Bladder microvascular endothelial cell (primary cell): Measurements from ENCODE around the gene MAN1C1. TPM values are rescaled to one million over a fixed set of nuclear protein-coding genes. Genes with fewer than 3 reads are reported as not detected.

Experiments used
- total RNA-seq: library from RNA; depleted of rRNA; stranded (reverse); fragments of >200 nt; gene quantifications from 2 replicates; pipeline ENCODE4 v1.2.3, GENCODE V29; 2014

MAN1C1 gene
- 0.25 and 0.49 TPM in 2 replicates for total RNA-seq

GRCh38 chr1:25616095-25616986 is at the start of gene MAN1C1:
TSS of gene MAN1C1 (plus strand) at chr1:25616791. CDS start at chr1:25617798, 1,007 bp downstream.

GRCh38 chr1:25799935-25800702 is 183.5 kb downstream of the MAN1C1 start, which contains the start of gene SELENON:
TSS of gene SELENON (plus strand) at chr1:25800193. CDS start at chr1:25800231, 38 bp downstream.

DNA sequence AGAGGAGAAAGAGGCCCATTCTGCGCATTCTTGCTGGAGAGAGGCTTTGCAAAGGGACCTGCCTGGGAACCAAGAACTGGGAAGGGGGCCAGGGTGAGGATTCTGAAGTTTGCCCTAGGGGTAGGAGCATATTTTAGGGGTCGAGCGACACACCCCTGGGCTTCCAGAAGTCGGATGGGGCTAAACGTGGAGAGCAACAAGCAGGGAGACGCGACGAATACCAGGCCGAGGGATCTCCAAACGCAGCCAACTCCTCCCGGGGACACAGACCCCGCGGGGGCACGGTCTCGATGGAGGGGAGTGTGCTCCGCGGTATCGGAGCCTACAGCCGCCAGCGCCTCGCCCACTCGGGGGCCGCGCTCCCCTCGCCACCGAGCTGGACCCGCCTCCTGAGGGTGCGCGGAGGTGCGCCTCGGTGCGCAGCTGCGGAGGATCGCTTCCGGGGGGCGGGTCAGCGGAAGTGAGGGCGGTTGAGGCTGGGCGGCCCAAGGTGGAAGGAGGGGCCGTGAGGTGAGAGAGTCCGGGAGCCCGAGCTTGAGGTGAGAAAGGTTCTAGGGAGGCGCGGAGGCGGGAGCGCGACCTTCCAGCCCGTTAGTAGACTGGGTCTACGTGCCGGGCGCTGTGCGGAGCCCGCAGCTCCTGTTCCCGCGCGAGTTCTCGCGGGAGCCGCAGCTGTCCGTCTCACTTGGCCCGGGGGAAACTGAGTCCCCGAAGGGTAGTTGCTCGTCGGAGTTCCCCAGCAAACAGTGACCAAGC is 203.1 kb downstream of the MAN1C1 start, which contains the start of gene MTFR1L:
Gene MTFR1L, plus strand, starts transcription at position 464 of the 756 bp plus-strand sequence. CDS start 3,151 bp downstream, outside the sequence.

Other genes starting within 250 kb of the MAN1C1 start
- 0.65 and 2.0 TPM in 2 replicates for gene RHCE, start 196.0 kb upstream of the MAN1C1 start, total RNA-seq
- gene MACO1, start 185.9 kb upstream of the MAN1C1 start, total RNA-seq = 15.1 and 17.3 TPM in 2 replicates
- gene LDLRAP1, start 73.2 kb upstream of the MAN1C1 start, total RNA-seq = 11.7 and 21.0 TPM in 2 replicates
- gene SELENON, start 183.4 kb downstream of the MAN1C1 start, total RNA-seq = 20.1 and 69.8 TPM in 2 replicates
- gene MTFR1L, start 203.2 kb downstream of the MAN1C1 start, total RNA-seq = 15.2 and 21.5 TPM in 2 replicates
- 2.1 and 3.1 TPM in 2 replicates for gene AUNIP, start 242.7 kb downstream of the MAN1C1 start, total RNA-seq